Activated CD4-positive, alpha-beta T cell treated with anti-CD3 and anti-CD28 coated beads, Interleukin-10, Interleukin-2, amounts not matched to agents 100 ng/mL and 50 ng/mL, durations not matched to agents 16 hours and 8 hours (primary cell): ENCODE results near the gene CAV1.

Source experiments
- DNase-seq: peaks from one replicate; pipeline ENCODE4 v3.0.0-alpha.2; 2020

Gene CAV1

GRCh38 chr7:116505278-116505677 is 19.6 kb upstream of the CAV1 start:
- no peak for DNase-seq

GRCh38 chr7:116505823-116506222 is 19.0 kb upstream of the CAV1 start:
- DNase-seq: no peak

GRCh38 chr7:116509982-116510579 is 14.8 kb upstream of the CAV1 start:
- no peak for DNase-seq

DNA sequence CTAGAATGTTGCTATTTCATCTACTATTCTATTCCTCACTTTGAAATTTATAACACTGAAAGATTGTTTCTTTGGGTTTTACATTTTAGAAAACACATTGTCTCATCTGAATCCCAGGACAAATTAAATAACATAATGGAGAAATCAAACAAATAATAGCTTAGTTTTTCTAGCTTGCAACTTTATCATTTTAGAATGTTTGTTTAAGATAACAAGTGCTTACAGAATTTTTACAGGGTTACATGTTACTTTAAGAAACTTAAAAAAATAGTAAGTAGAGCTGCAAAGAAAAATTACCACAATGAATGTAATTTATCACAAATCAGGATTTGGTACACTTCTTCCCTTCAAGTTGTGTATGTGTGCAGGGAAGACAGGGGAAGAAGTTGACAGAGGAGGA is 14.0 kb upstream of the CAV1 start:
- no peak for DNase-seq

DNA sequence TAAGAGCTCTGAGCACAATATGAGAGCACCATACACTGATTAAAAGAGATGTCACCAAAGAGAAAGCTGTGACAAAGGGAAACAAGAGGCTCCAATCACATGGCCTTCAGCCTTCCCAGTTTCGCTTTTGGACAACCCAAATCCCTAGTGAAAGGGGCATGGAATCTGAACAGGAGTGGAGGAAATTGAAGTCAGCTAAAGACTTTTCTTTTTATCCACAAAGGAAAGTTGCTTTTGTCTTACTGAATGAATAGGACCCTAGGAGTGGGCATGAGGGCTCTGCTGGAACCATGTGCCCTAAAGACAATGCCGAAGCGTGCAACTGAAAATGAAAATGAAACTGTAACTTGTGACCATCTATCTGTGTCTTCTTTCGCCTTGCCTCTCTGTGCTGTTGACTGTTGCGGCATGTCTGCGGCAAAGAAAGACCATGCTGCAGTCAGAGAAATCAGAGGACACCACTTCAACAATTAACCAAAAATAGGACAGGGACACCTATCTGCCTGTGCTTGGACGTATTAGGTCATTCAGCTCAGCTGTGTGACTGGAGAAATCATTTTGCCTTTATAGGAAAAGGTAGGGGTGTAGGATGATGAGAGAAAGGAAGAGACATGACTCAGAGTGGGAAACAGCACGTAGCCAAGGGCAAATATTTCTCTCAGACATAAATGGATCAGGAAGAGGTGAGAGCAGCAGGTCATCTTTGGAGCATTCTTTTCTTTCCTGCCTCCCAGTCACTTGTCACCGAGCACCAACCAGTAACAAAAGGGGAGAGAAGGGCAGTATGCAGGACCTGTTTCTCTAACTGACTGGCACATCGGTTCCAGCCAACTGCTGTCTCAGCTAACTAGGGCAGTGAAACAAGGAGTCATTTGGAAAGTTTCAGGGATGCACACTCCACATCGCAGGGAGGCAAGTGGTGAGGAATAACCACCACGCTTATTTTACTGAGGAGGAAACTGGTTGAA is 13.0 kb upstream of the CAV1 start:
- DNase-seq: peak; percentile 56

DNA sequence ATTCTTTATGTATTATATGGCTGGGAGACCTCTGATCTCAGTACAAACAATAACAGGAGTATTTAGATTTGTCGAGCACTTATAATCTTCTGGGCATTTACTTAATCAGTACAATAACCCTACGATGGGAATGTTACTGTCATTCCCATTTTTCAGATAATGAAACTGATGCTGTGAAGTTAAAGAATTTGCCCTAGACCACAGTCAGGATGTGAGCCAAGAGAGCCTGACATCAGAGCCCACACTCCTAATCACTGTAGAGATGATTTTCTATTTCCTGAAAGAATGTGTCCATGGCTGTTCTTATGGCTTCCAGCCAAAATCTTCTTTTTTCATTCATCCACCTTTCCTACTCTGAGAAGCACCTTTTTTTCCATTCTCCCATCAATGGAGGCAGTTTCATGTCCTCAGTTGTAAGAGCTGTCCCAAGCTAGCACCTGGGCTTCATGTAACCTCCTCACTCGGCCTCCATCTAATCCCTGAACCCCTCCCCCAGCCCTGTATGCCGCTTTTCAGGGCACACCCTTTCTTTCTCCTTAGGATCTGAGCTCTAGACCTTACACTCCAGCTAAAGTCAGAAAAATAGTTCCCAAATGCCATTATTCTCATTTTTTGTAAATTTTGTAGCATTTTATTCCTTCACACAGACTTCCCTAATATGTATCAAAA is 12.2 kb upstream of the CAV1 start:
- DNase-seq: no peak

GRCh38 chr7:116515584-116515983 is 9.3 kb upstream of the CAV1 start:
- DNase-seq: no peak

GRCh38 chr7:116516324-116516723 is 8.5 kb upstream of the CAV1 start:
- no peak for DNase-seq

DNA sequence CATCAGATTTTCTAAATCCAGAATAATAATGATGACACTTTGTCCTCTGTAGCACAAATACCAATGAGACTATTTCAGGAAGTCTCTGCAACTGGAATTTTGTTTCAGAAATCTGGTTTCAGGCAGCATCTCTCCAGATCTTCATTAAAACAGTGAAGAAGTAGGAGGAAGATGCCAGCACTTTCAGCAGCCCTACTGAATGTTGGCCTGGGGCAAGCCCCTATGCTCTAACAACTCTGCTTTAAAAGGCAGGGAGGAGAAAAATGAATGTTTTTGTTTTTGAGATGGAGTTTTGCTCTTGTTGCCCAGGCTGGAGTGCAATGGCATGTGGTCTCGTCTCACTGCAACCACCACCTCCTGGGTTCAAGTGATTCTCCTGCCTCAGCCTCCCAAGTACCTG is 7.2 kb upstream of the CAV1 start:
- DNase-seq: no peak

GRCh38 chr7:116518961-116519360 is 5.9 kb upstream of the CAV1 start:
- no peak for DNase-seq

GRCh38 chr7:116521046-116521664 is 3.7 kb upstream of the CAV1 start:
- DNase-seq: no peak

GRCh38 chr7:116522247-116522646 is 2.6 kb upstream of the CAV1 start:
- no peak for DNase-seq

DNA sequence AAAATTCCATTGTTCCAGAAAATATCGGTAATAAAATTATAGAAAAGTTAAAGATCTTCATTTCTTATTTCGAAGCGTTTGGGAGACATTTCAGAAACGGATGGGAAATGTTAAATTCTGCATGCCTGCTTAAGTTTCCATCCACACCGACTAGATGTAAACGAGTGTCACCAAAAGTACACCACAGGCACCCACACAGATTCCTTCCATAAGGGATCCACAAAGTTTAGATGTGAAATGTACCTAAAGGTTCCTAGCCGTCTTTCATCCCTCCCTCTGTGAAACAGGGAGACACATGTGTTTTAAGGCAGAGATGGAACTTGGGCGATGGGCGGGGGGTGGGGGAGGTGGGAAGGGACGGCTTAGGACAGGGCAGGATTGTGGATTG is 621 bp upstream of the CAV1 start:
- DNase-seq: no peak

GRCh38 chr7:116525298-116525912 is 569 bp downstream of the CAV1 start:
- DNase-seq: peak; percentile 23

DNA sequence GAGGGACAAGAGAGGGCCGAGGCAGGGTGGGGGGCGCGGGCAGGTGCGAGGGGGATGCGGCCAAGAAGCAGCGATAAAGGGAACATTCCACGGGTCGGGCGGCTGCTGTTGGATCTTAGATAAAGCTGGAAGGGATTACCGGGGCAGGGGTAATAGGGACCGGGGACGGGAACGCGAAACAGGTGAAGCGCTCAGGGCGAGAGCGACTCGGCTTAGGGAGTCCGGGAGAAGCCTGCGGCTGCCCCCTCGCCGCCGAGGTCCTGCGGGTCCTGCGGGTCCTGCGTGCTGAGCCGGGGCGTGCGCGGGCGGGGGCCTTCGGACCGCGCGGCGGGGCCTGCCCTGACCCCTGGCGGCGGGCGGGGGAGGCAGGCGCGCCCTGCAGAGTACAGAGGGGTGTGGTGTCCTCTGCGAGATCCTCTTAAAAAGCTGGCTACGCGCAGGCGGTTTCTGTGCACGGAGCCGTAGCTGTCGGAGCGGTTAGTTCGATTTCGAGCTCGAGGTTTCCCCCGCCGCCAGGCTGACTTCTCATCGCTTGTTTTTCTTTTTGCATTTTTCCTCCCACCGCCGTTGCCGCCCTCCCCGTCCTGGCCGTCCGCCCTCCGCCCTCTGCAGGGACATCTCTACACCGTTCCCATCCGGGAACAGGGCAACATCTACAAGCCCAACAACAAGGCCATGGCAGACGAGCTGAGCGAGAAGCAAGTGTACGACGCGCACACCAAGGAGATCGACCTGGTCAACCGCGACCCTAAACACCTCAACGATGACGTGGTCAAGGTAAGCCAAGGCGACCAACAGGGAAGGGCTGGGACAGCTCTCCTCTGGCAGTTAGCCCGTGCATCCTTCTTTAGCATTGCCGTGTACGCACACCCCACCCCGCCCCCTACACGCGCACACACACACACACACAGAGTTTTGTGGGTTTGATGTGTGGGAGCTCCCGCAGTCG is 1.4 kb downstream of the CAV1 start:
- peak; percentile 73 for DNase-seq

- DNase-seq: no peak
These were observed 2.1 kb downstream of the CAV1 start for GRCh38 chr7:116526897-116527296.

- DNase-seq: no peak
These were observed 2.7 kb downstream of the CAV1 start for GRCh38 chr7:116527521-116527920.

DNA sequence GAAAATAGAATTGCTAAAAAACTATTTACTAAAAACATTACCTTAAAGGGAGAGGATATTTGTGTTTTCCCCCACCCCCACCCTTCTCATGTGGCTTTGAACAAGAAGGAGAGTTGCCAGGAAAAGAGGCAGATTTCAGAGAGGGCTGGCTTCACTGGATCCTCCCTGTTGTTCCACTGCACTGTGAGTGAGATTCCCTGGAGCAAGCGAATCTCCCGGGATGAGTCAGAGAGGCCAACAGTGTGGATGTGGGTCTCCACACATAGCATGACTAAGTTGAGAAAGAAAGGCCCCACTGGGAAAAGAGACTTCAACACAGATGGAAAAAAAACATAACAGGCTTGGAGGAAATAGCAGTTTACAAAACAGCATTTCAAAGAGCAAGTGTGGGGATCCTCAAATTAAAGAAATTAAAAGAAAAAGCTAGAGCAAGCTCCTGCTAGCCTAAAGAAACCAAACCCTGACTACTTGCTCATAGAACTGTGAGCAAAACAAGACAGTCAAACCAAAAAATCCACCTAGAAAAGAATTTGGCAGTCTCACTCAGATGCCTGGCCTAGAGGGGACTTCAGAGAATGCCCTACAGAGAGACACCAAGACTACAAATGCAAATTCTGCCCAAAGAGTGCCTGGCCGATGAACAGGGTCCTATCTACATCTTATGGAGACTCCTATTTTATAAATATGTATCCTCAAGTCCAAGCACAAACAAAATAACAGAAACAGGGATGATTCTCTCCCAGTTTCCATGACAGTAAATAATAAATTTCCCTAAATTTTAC is 3.4 kb downstream of the CAV1 start:
- DNase-seq: no peak

DNA sequence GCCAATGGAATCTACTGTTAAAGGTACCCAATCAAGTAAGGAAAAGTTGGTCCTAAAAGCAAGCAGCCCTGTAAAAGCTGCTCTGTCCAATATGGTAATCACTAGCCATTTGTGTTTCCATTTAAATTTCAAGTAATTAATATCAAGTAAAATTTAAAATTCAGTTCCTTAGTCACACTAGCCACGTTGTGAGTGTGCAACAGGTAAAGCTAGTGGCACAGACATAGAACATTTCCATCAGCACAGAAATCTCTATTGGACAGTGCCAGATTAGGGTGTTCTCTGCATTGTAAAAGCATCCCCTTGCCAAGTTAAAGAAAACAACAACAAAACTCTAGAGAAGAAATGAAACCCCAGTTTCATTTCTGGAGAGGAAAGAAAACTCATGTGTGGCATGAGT is 4.4 kb downstream of the CAV1 start:
- no peak for DNase-seq

DNA sequence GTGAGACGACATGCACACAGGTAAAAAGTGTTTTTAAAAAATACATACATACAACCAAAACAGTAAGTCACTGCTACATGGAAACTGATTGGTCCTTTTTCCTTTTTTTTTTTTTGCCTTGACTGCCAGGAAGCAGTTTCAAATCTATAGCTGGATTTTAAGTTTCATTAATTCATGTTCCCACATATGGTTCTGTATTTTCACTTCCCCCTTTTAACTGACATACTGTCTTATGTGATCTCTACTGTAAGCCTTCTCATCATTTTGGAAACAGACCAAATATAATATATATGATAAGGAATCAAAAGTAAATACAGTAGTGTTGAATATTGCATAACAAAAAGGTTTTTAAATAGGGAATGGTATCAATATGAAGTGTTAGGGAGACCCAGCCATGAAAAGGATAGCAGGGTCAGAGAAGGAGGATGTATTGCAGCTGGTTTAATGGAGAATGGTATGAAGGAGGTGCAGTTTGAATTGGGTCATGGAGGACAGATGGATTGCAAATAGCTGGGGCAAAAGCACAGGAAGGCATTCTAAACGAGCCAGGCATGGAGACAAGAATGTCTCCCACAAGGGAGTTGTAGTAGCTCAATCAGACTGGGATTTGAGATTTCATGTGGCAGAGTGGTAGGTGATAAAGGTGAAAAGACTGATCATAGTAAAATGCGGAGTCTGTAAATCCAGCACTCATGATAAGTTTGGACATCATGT is 5.4 kb downstream of the CAV1 start:
- DNase-seq: no peak
